Measurements from ENCODE around the gene ALOX12. TPM values are rescaled to one million over a fixed set of nuclear protein-coding genes. Genes with fewer than 3 reads are reported as not detected.

ALOX12 gene
- total RNA-seq, 1 experiment from 2014 or later = not detected

- H4K20me1 ChIP-seq (ENCODE audit: insufficient read depth) = no peaks in the 10 kb centered on the region
- RAD21 ChIA-PET (ENCODE audit: low non-redundant PET in 1 of 2, low total read pairs in 2 of 2, uncharacterized antibody in 2 of 2, unreplicated experiment in 2 of 2) = no interaction called here
- H3K27me3 ChIP-seq (ENCODE audit: insufficient read depth, low read length) = no peaks in the 10 kb centered on the region
- H3K27ac ChIP-seq (ENCODE audit: low read depth, low read length) = no peak overlapping the region
- H3K4me2 ChIP-seq (ENCODE audit: low read length) = no peak overlapping the region
- no peak overlapping the region for H3K4me3 ChIP-seq (replicated peaks in 1 of 2; ENCODE audit: low read depth in 1 of 2, low read length in 2 of 2)
- H3K9me2 ChIP-seq (ENCODE audit: insufficient read depth) = no peaks in the 10 kb centered on the region
- intact Hi-C loops (cut with micrococcal nuclease) = no loop called here
- H3K4me1 ChIP-seq (ENCODE audit: control insufficient read depth in 1 of 2, insufficient read depth in 2 of 2, low read length in 2 of 2) = no peaks in the 10 kb centered on the region
- H3K9ac ChIP-seq (ENCODE audit: low read length) = no peak overlapping the region
- no peak for TF ChIP-seq SP1 (IDR thresholded peaks at IDR 0.05; ENCODE audit: low read depth)
- CTCF ChIA-PET = no interaction called here
- no TSS peak for BruUV-seq (replicated peaks)
- ATAC-seq (no peak), DNase-seq (ENCODE audit: low read depth, low spot score) (no peak)
- no peaks in the 10 kb centered on the region for H3K9me3 ChIP-seq (ENCODE audit: control insufficient read depth in 1 of 2, insufficient read depth in 1 of 2, low read depth in 1 of 2, low read length in 2 of 2)
- POLR2A ChIA-PET = no interaction called here
- H3K36me3 ChIP-seq (ENCODE audit: control insufficient read depth in 1 of 2, insufficient read depth in 2 of 2, low read length in 2 of 2) = no peaks in the 10 kb centered on the region
- H3K79me2 ChIP-seq (ENCODE audit: insufficient read depth, low read length) = no peaks in the 10 kb centered on the region
- no peak overlapping the region for H2AFZ ChIP-seq (ENCODE audit: low read depth, low read length, poor library complexity, severe bottlenecking)
Measured at GRCh38 chr17:6986676-6987075, 9.2 kb upstream of the ALOX12 start.

- BruUV-seq (replicated peaks) = no TSS peak
- Histone ChIP-seq H3K4me2 (ENCODE audit: low read length) (no peak overlapping the region), H4K20me1 (ENCODE audit: insufficient read depth) (no peaks in the 10 kb centered on the region), H3K9me3 (ENCODE audit: control insufficient read depth in 1 of 2, insufficient read depth in 1 of 2, low read depth in 1 of 2, low read length in 2 of 2) (no peaks in the 10 kb centered on the region), H3K27ac (ENCODE audit: low read depth, low read length) (no peak overlapping the region), H3K36me3 (ENCODE audit: control insufficient read depth in 1 of 2, insufficient read depth in 2 of 2, low read length in 2 of 2) (no peaks in the 10 kb centered on the region), H3K9me2 (ENCODE audit: insufficient read depth) (no peaks in the 10 kb centered on the region), H3K4me3 (replicated peaks in 1 of 2; ENCODE audit: low read depth in 1 of 2, low read length in 2 of 2) (no peak overlapping the region), H2AFZ (ENCODE audit: low read depth, low read length, poor library complexity, severe bottlenecking) (no peak overlapping the region), H3K9ac (ENCODE audit: low read length) (no peak overlapping the region), H3K79me2 (ENCODE audit: insufficient read depth, low read length) (no peaks in the 10 kb centered on the region), H3K27me3 (ENCODE audit: insufficient read depth, low read length) (no peaks in the 10 kb centered on the region), H3K4me1 (ENCODE audit: control insufficient read depth in 1 of 2, insufficient read depth in 2 of 2, low read length in 2 of 2) (no peaks in the 10 kb centered on the region)
- ATAC-seq (no peak), DNase-seq (ENCODE audit: low read depth, low spot score) (no peak)
- POLR2A ChIA-PET = no interaction called here
- intact Hi-C loops (cut with micrococcal nuclease) = no loop called here
- no peak for TF ChIP-seq ZFX (IDR thresholded peaks at IDR 0.05)
- TF ChIP-seq SIN3A (IDR thresholded peaks at IDR 0.05; ENCODE audit: low read depth) = no peak
- no peak for TF ChIP-seq FOSL1 (IDR thresholded peaks at IDR 0.05; ENCODE audit: low read depth)
- no peak for TF ChIP-seq MAX (IDR thresholded peaks at IDR 0.05)
- no peak for TF ChIP-seq REST (IDR thresholded peaks at IDR 0.05; ENCODE audit: low read depth)
- TF ChIP-seq EGR1 (IDR thresholded peaks at IDR 0.05; ENCODE audit: low read depth) = no peak
- TF ChIP-seq ZBTB33 (IDR thresholded peaks at IDR 0.05; ENCODE audit: extremely low read depth, insufficient replicate concordance, low read length) = no peak
- TF ChIP-seq SRF (IDR thresholded peaks at IDR 0.05; ENCODE audit: low read depth) = no peak
- no peak for TF ChIP-seq ATF3 (IDR thresholded peaks at IDR 0.05)
- no peak for TF ChIP-seq TCF7L2 (IDR thresholded peaks at IDR 0.05; ENCODE audit: borderline replicate concordance, extremely low read depth, insufficient read depth, insufficient read length)
- TF ChIP-seq CBX3 (IDR thresholded peaks at IDR 0.05; ENCODE audit: low read depth) = no peak
- no peak for TF ChIP-seq CEBPB (IDR thresholded peaks at IDR 0.05; ENCODE audit: low read depth)
- TF ChIP-seq EZH2 (IDR thresholded peaks at IDR 0.05) = no peak
- no peak for TF ChIP-seq YY1 (IDR thresholded peaks at IDR 0.05; ENCODE audit: extremely low read depth, insufficient replicate concordance, low read depth, low read length)
- no peak for TF ChIP-seq EZH2phosphoT487 (IDR thresholded peaks at IDR 0.05; ENCODE audit: borderline replicate concordance)
- RAD21 ChIA-PET (ENCODE audit: low non-redundant PET in 1 of 2, low total read pairs in 2 of 2, uncharacterized antibody in 2 of 2, unreplicated experiment in 2 of 2) = no interaction called here
- CTCF ChIA-PET = no interaction called here
Measured at GRCh38 chr17:6989779-6990178, 6.1 kb upstream of the ALOX12 start.

Data from HCT116 (cell line).